ENCODE data around the gene SOAT2. TPM values are rescaled to one million over a fixed set of nuclear protein-coding genes. Genes with fewer than 3 reads are reported as not detected.

Gene SOAT2
- total and polyA plus RNA-seq, 4 donors = 0.48 to 9.4 (median 1.3) TPM

GRCh38 chr12:53059434-53060063 lies 43.7 kb upstream of the SOAT2 start:
- H3K9me3 ChIP-seq (ENCODE audit: control insufficient read depth in 4 of 4, low read length in 3 of 4) = no peaks in the 10 kb centered on the region
- no peak overlapping the region for H3K4me3 ChIP-seq (ENCODE audit: low read depth in 1 of 3, low read length in 3 of 3)
- TF ChIP-seq FOXA1 (IDR thresholded peaks at IDR 0.05) = no peak
- TF ChIP-seq, protein P1, sequence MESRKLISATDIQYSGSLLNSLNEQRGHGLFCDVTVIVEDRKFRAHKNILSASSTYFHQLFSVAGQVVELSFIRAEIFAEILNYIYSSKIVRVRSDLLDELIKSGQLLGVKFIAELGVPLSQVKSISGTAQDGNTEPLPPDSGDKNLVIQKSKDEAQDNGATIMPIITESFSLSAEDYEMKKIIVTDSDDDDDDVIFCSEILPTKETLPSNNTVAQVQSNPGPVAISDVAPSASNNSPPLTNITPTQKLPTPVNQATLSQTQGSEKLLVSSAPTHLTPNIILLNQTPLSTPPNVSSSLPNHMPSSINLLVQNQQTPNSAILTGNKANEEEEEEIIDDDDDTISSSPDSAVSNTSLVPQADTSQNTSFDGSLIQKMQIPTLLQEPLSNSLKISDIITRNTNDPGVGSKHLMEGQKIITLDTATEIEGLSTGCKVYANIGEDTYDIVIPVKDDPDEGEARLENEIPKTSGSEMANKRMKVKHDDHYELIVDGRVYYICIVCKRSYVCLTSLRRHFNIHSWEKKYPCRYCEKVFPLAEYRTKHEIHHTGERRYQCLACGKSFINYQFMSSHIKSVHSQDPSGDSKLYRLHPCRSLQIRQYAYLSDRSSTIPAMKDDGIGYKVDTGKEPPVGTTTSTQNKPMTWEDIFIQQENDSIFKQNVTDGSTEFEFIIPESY (IDR thresholded peaks at IDR 0.05) = no peak
- no peak for TF ChIP-seq CTCF (IDR thresholded peaks at IDR 0.05; ENCODE audit: low read depth, low read length, missing input control)
- no peak for TF ChIP-seq HNF4A (conservative IDR thresholded peaks at IDR 0.05)
- TF ChIP-seq FOXA2 (IDR thresholded peaks at IDR 0.05) = no peak
- no peak for TF ChIP-seq GABPA (IDR thresholded peaks at IDR 0.05 in 1 of 2, conservative IDR thresholded peaks at IDR 0.05 in 1 of 2)
- TF ChIP-seq, protein P2, sequence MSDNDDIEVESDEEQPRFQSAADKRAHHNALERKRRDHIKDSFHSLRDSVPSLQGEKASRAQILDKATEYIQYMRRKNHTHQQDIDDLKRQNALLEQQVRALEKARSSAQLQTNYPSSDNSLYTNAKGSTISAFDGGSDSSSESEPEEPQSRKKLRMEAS (IDR thresholded peaks at IDR 0.05) = no peak
- no peak for TF ChIP-seq TAF1 (conservative IDR thresholded peaks at IDR 0.05)
- TF ChIP-seq SP1 (IDR thresholded peaks at IDR 0.05) = no peak
- TF ChIP-seq RXRA (IDR thresholded peaks at IDR 0.05) = no peak
- TF ChIP-seq, protein P3, sequence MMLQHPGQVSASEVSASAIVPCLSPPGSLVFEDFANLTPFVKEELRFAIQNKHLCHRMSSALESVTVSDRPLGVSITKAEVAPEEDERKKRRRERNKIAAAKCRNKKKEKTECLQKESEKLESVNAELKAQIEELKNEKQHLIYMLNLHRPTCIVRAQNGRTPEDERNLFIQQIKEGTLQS (IDR thresholded peaks at IDR 0.05) = no peak
- TF ChIP-seq HNF4G (IDR thresholded peaks at IDR 0.05) = no peak
- TF ChIP-seq NR2F2 (IDR thresholded peaks at IDR 0.05) = no peak
- no peak for TF ChIP-seq EGR1 (IDR thresholded peaks at IDR 0.05; ENCODE audit: low read depth in 2 of 2)
- no peak for TF ChIP-seq YY1 (IDR thresholded peaks at IDR 0.05)
- no peak for TF ChIP-seq REST (IDR thresholded peaks at IDR 0.05)
- no peak for TF ChIP-seq JUND (IDR thresholded peaks at IDR 0.05)
- TF ChIP-seq RAD21 (IDR thresholded peaks at IDR 0.05) = no peak
- peaks cover 18 to 52% (median 28%) of the 10 kb centered on the region in 4 donors for H3K4me1 ChIP-seq (ENCODE audit: control insufficient read depth in 4 of 4, insufficient read depth in 4 of 4, low read length in 3 of 4)
- H3K9ac ChIP-seq (ENCODE audit: low read depth in 1 of 2, low read length in 2 of 2) = no peak overlapping the region
- no peak for DNase-seq (ENCODE audit: low spot score)
- no peak overlapping the region for H3K27ac ChIP-seq (ENCODE audit: low read depth in 1 of 2, low read length in 2 of 2)
- WGBS = 91% methylated on average over 24 of the region's 24 CpGs
- H3K27me3 ChIP-seq (ENCODE audit: control insufficient read depth in 4 of 4, insufficient read depth in 4 of 4, low read length in 3 of 4) = no peaks in the 10 kb centered on the region
- H3K36me3 ChIP-seq (ENCODE audit: control insufficient read depth in 4 of 4, insufficient read depth in 3 of 4, low read depth in 1 of 4, low read length in 3 of 4) = peaks cover 7 to 51% (median 36%) of the 10 kb centered on the region in 4 donors
